IMR-90 (cell line): ENCODE data around the gene GRAMD4. TPM values are rescaled to one million over a fixed set of nuclear protein-coding genes. Genes with fewer than 3 reads are reported as not detected.

Source experiments
- ATAC-seq: fragments of 200-7000 bp; cut with Tn5 transposase; 2 replicates; pipeline ENCODE4 v1.9.1; 2020; ENCODE audit warnings: low read depth, mild to moderate bottlenecking, moderate library complexity
- BruUV-seq: library from RNA; stranded (reverse); fragments of 400-500 nt; replicated peaks from 2 replicates; lab custom pipeline; 2021; lab: Mats Ljungman, UMichigan
- CTCF ChIA-PET: fragments of 300-600 bp; formaldehyde crosslinking; extraction: SDS; loops from one replicate; lab custom pipeline; 2021; ENCODE audit warnings: antibody characterized with exemption; lab: Yijun Ruan, JAX
- POLR2A ChIA-PET: fragments of 300-600 bp; sonication (Branson Sonifier 250); formaldehyde crosslinking; loops from one replicate; lab custom pipeline; 2022; ENCODE audit warnings: antibody characterized with exemption; ENCODE audit not compliant: unreplicated experiment; lab: Charles Lee
- DNase-seq: peaks from one replicate; pipeline ENCODE4 v3.0.0; 2013
- H2AFZ ChIP-seq: replicated peaks from 2 replicates; pipeline ENCODE3; 2013; ENCODE audit warnings: low read length, mild to moderate bottlenecking; ENCODE audit not compliant: poor library complexity
- H2AK5ac ChIP-seq: 2 replicates; pipeline ENCODE4 v1.6.1; 2013; ENCODE audit warnings: low read depth, low read length, inconsistent platforms
- H2AK9ac ChIP-seq: replicated peaks from 2 replicates; pipeline ENCODE3; 2013; ENCODE audit warnings: mild to moderate bottlenecking, low read depth, low read length, moderate library complexity; ENCODE audit not compliant: poor library complexity
- H2BK120ac ChIP-seq: 2 replicates; pipeline ENCODE4 v1.6.1; 2013; ENCODE audit warnings: low read depth, low read length, inconsistent platforms
- H2BK15ac ChIP-seq: 3 replicates; pipeline ENCODE4 v1.6.1; 2013; ENCODE audit warnings: low read depth, low read length, inconsistent platforms
- H2BK20ac ChIP-seq: 2 replicates; pipeline ENCODE4 v1.6.1; 2013; ENCODE audit warnings: low read depth, mild to moderate bottlenecking, inconsistent platforms, low read length, moderate library complexity
- H2BK5ac ChIP-seq: 2 replicates; pipeline ENCODE4 v1.6.1; 2013; ENCODE audit warnings: mild to moderate bottlenecking, low read depth, low read length, inconsistent platforms; ENCODE audit not compliant: poor library complexity, severe bottlenecking
- H3K14ac ChIP-seq: replicated peaks from 2 replicates; pipeline ENCODE4 v1.6.1; 2013; ENCODE audit warnings: low read depth, low read length, inconsistent platforms
- H3K18ac ChIP-seq: 2 replicates; pipeline ENCODE4 v1.6.1; 2013; ENCODE audit warnings: low read depth, low read length, control low read depth
- H3K23ac ChIP-seq: 2 replicates; pipeline ENCODE4 v1.6.1; 2013; ENCODE audit warnings: low read depth, low read length, inconsistent platforms
- H3K27ac ChIP-seq: 2 replicates; pipeline ENCODE4 v1.5.1; 2013; ENCODE audit warnings: mild to moderate bottlenecking, control low read depth, low read length; ENCODE audit not compliant: insufficient read depth
- H3K27me3 ChIP-seq: 2 replicates; pipeline ENCODE4 v1.6.1; 2013; ENCODE audit warnings: low read length; ENCODE audit not compliant: control insufficient read depth, insufficient read depth
- H3K36me3 ChIP-seq: 2 replicates; pipeline ENCODE4 v1.6.1; 2013; ENCODE audit warnings: low read length, mixed read lengths; ENCODE audit not compliant: control insufficient read depth, insufficient read depth
- H3K4ac ChIP-seq: 2 replicates; pipeline ENCODE4 v1.6.1; 2013; ENCODE audit warnings: low read depth, low read length, inconsistent platforms
- H3K4me1 ChIP-seq: 2 replicates; pipeline ENCODE4 v1.6.1; 2013; ENCODE audit warnings: low read length, mixed read lengths; ENCODE audit not compliant: control insufficient read depth, insufficient read depth
- H3K4me2 ChIP-seq: 2 replicates; pipeline ENCODE4 v1.6.1; 2013; ENCODE audit warnings: low read depth, mild to moderate bottlenecking, control low read depth, low read length, moderate library complexity
- H3K4me3 ChIP-seq: 2 replicates; pipeline ENCODE4 v1.5.1; 2013; ENCODE audit warnings: low read depth, mild to moderate bottlenecking, control low read depth, low read length, moderate library complexity; ENCODE audit not compliant: insufficient read depth
- H3K56ac ChIP-seq: 2 replicates; pipeline ENCODE4 v1.6.1; 2013; ENCODE audit warnings: low read length, inconsistent platforms; ENCODE audit not compliant: insufficient read depth; ENCODE audit errors: extremely low read depth
- H3K79me1 ChIP-seq, 2 experiments: 2 replicates each; pipeline ENCODE4 v1.6.1; 2013; ENCODE audit warnings: low read length in 2 of 2, inconsistent platforms in 1 of 2, low read depth in 1 of 2
- H3K9ac ChIP-seq: 2 replicates; pipeline ENCODE4 v1.6.1; 2013; ENCODE audit warnings: low read depth, low read length, control low read depth
- H3K9me1 ChIP-seq: 2 replicates; pipeline ENCODE4 v1.6.1; 2013; ENCODE audit warnings: low read length, inconsistent platforms; ENCODE audit not compliant: insufficient read depth
- H3K9me3 ChIP-seq: 2 replicates; pipeline ENCODE4 v1.6.1; 2013; ENCODE audit warnings: low read length; ENCODE audit not compliant: control insufficient read depth, insufficient read depth
- H4K20me1 ChIP-seq: 2 replicates; pipeline ENCODE4 v1.6.1; 2013; ENCODE audit warnings: low read length, inconsistent platforms; ENCODE audit not compliant: insufficient read depth
- H4K5ac ChIP-seq: 2 replicates; pipeline ENCODE4 v1.6.1; 2013; ENCODE audit warnings: mild to moderate bottlenecking, low read depth, low read length, control low read depth
- H4K8ac ChIP-seq, 2 experiments: 2 replicates each; pipeline ENCODE4 v1.6.1; 2013; ENCODE audit warnings: low read depth in 2 of 2, low read length in 2 of 2, control low read depth in 1 of 2, inconsistent platforms in 1 of 2
- H4K91ac ChIP-seq: 2 replicates; pipeline ENCODE4 v1.6.1; 2013; ENCODE audit warnings: low read depth, low read length, inconsistent platforms; ENCODE audit not compliant: insufficient read depth
- BHLHE40 ChIP-seq: fragments of 150-350 bp; IDR thresholded peaks from 2 replicates; pipeline ENCODE4 v1.6.1; 2016; ENCODE audit warnings: mild to moderate bottlenecking, low read depth, low read length
- CHD1 ChIP-seq: IDR thresholded peaks from 2 replicates; pipeline ENCODE4 v1.6.1; 2012; ENCODE audit warnings: low read depth, low read length, improper control_type of control experiment
- MXI1 ChIP-seq: IDR thresholded peaks from 2 replicates; pipeline ENCODE4 v1.6.1; 2012; ENCODE audit warnings: low read depth, mild to moderate bottlenecking, low read length, moderate library complexity, borderline replicate concordance
- NFE2L2 ChIP-seq: fragments of 150-350 bp; IDR thresholded peaks from 2 replicates; pipeline ENCODE4 v1.6.1; 2016; ENCODE audit warnings: low read depth, mild to moderate bottlenecking, low read length
- RFX5 ChIP-seq: IDR thresholded peaks from 2 replicates; pipeline ENCODE4 v1.8.0; 2012; ENCODE audit warnings: low read depth, mild to moderate bottlenecking, low read length, moderate library complexity
- WGBS, 2 experiments: methylation state at CpG; one replicate each; pipeline versions ENCODE4 v1.1.5 to v1.1.7; 2013; ENCODE audit warnings: missing lambda C conversion rate in 2 of 2; ENCODE audit not compliant: insufficient read length in 1 of 2; ENCODE audit errors: extremely low coverage in 2 of 2; 5-methylcytosine and 5-hydroxymethylcytosine counted together
- dilution Hi-C: fragments of 300-500 bp; cut with HindIII; formaldehyde crosslinking; loops from one replicate; pipeline ENCODE4 v1.14.3; 2018; ENCODE audit warnings: low sequenced_read_pairs; ENCODE audit not compliant: unreplicated experiment
- in situ Hi-C: fragments of 300-500 bp; cut with MboI; formaldehyde crosslinking; loops from 3 replicates; pipeline ENCODE4 v1.14.3; 2019; ENCODE audit warnings: low sequenced_read_pairs, inconsistent platforms, mixed read lengths
- intact Hi-C: fragments of 100-400 bp; cut with micrococcal nuclease; formaldehyde crosslinking; loops from 2 replicates; pipeline ENCODE4 v1.10.0; 2022
- polyA plus RNA-seq, 3 experiments: library from polyadenylated mRNA; depleted of rRNA; stranded (reverse); fragments of >200 nt; gene quantifications; 2 replicates each; pipeline ENCODE4 v1.2.3, GENCODE V29; 2012; ENCODE audit warnings: low replicate concordance in 1 of 3
- total RNA-seq: library from RNA; depleted of rRNA; stranded (reverse); fragments of >200 nt; gene quantifications from 2 replicates; pipeline ENCODE4 v1.2.3, GENCODE V29; 2012

The GRAMD4 gene
- total and polyA plus RNA-seq, 2 of the 4 experiments (the other 2 are of a cell fraction), result 2.7 to 5.8 TPM

DNA sequence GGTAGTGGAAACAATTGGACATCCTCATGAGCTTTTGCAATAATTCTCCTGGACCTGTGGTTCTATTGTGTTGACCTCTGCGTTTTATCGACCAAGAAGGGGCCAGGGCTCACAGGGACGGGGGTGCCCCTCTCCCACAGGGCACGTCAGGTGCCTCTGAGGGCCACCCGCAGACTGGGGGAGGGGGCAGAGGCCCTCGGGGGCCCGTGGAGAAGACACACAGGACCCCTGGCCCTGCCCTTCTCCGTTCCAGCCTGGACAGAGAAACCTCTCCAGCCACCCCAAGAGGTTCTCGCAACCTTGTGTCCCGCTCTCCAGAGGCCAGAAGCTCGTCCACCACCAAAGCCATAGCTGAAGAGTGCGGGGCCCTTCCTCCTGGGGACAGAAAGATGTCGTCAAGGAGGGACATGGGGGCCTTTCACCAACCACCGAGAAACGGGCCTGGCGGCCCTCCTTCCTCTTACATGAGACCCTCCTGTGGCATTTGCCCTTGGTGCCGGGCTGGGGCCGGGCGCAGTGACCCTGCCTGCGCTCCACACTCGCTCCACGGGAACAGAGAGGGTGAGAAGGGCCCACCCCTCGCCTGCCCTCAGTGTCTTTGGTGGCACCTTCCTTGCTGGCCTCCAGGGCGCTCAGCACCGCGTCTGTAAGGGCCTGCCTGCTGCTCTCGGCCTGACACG lies 57.3 kb downstream of the GRAMD4 start:
- Histone ChIP-seq H3K4me2 (no peak overlapping the region), H2AK9ac (no peak overlapping the region), H3K23ac (no peak overlapping the region), H4K20me1 (peaks cover 15% of the 10 kb centered on the region), H3K36me3 (peaks cover 49% of the 10 kb centered on the region; the same call in 1 of the 2 replicates), H4K8ac (no peak overlapping the region), H2BK5ac (no peak overlapping the region), H2BK120ac (no peak overlapping the region), H3K27ac (no peak overlapping the region), H3K9me1 (peaks cover 7% of the 10 kb centered on the region), H2BK15ac (no peak overlapping the region), H3K4me3 (no peak overlapping the region), H2AK5ac (no peak overlapping the region), H3K56ac (no peak overlapping the region), H4K5ac (no peak overlapping the region), H3K27me3 (no peaks in the 10 kb centered on the region), H3K79me1 (peaks cover 0 to 6% of the 10 kb centered on the region in 2 experiments; a peak in 1 of 4 replicates), H2BK20ac (no peak overlapping the region), H3K18ac (no peak overlapping the region), H4K91ac (no peak overlapping the region), H3K14ac (no peak overlapping the region), H2AFZ (no peak overlapping the region), H3K4me1 (peaks cover 14% of the 10 kb centered on the region), H3K4ac (no peak overlapping the region), H3K9me3 (no peaks in the 10 kb centered on the region), H3K9ac (no peak overlapping the region)
- ATAC-seq, result no peak
- dilution Hi-C loops (no loop called here), intact Hi-C loops (loop anchor here (5.0 kb wide), 2 partner anchors 100 to 115 kb away; no protein-coding TSS in a partner anchor), in situ Hi-C loops (no loop called here)
- CTCF ChIA-PET, result interaction anchor here (1.4 kb wide), 1 partner anchor 114 kb away, joined by 3 read pairs; no protein-coding TSS in a partner anchor
- no peak for DNase-seq
- POLR2A ChIA-PET, result no interaction called here
- no peak for TF ChIP-seq CHD1
- TF ChIP-seq MXI1, result no peak
- no peak for TF ChIP-seq BHLHE40
- TF ChIP-seq NFE2L2, result no peak
- TF ChIP-seq RFX5, result no peak
- WGBS, 2 experiments, result 92% methylated on average over 9 of the region's 28 CpGs; no CpG with 5 or more reads in 1 of the 2 experiments
- no TSS peak for BruUV-seq
